SHP77 (cell line): ENCODE results near the gene EPHX1.
"Not testable (repeated sequence)": the region's sequence is repeated elsewhere in the genome, so short reads cannot be mapped to it uniquely, and the experiment has no call there.

Experiments used
- DNase-seq, 2 experiments: peaks; one replicate each; lab custom pipeline; 2025; lab: John Stamatoyannopoulos, UW

Gene EPHX1

DNA sequence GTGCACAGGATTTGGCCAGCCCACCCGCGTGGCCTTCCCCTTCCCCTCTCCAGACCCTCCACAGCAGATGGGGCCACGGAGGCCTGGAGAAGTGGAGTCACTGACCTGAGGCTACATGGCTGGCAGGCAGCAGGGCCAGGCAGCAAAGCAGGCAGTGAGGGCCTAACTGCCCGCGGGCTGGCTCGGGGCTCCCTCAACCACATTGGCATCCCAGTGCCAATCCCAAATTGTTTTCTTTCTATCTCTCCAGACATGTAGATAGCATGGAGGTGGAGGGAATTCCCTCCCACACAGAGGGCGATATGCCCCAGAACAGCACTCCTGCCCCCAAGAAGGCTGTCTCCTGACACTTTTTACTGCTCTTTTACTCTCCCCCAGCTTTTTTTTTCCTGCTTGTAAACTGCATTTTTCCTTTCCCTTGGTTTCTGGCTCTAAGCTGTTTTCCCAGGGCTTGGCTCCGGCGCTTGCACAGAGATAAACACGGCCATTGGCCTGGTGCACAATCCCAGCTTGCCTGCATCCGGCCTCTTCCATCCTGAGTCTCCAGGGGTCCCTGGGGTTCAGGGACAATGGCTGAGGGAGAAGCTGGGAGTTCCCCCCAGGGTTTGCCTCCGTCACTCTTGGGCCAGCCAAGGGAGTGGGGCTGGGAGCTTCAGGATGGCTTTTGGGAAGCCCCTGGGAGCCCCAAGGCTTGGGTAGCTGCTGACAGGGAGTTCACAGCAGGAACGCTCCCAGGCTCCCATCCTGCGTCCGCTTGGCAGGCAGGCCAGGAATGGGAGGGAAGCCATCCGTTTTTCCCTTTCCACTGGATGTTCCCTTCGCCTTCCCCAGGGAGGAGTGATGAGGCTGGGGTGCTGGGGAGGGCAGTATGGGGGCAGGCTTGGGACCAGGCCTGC lies 7.0 kb downstream of the EPHX1 start:
- no peak for DNase-seq

DNA sequence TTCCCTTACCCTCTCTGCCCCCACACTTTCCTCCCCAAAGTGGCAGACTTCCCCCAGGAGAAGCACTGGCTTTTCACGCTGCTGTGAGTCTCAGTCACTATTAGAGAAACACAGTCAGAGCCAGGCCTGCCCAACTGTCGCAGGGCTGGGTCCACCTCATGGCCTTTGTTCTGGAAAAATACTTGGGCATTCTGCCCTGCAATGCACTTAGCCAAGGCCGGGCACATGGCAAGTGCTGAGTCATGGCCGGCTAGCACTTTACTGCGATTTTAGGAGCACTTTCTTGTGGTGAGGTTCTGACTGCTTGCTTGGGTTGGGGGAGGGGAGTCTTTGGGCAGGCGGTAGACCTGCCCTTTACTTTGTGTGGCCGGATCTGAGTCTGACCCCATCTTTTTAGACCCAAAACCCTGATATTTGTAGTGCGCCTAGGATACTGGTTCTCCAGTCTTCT lies 7.7 kb downstream of the EPHX1 start:
- peak in 1 of 2 experiments; percentile 57 for DNase-seq

DNA sequence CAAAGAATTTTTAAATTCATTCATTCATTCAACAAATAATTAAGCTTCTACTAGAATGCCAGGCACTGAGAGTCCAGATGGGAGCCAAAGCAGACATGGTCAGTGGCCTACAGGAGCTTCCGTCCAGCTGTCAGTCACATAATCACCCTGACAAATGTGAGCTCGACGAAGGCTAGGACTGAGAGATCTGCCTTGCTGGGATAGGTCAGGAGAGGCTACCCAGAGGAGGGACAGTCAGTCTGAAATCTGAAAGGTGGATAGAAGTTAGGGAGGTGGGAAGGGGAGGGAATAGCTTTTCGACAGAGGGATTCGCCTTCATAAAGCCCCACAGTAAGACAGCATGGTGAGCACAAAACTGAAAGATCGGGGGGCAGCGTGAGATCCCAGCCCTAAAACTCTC lies 8.3 kb downstream of the EPHX1 start:
- DNase-seq, result no peak

DNA sequence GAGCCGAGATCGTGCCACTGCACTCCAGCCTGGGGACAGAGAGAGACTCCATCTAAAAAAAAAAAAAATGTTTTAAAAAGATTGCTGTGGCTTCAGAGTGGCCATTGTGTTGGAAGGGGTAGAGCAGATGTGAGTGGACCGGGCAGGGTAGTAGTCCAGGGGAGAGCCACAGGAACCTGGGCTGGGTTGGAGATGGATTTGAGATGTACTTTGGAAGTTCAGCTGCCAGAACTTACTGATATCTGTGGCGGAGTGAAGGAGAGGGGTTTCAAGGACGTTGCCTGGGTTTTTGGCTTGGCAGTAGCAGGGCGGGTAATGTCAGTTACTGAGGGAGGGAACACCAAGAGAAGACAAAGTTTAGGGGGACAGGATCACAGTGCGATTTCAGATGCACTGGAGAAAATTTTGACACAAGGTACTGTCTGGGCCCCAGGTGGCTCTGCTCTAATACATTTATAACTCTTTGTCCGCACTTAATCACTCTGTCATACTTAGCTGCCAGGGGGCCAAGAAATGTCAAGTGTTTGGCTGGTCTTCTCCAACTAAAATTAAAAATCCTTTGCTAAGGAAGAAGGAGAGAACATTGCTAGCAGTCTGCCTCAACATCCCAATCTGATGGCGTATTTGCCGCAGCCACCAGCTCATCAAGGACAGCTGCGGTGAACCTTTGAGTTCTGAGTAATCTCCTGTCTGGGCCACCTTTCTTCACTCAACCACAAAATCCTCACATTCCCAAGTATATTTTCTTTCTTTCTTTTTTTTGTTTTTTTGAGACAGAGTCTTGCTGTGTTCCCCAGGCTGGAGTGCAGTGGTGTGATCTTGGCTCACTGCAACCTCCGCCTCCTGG lies 9.6 kb downstream of the EPHX1 start:
- DNase-seq, result no peak

DNA sequence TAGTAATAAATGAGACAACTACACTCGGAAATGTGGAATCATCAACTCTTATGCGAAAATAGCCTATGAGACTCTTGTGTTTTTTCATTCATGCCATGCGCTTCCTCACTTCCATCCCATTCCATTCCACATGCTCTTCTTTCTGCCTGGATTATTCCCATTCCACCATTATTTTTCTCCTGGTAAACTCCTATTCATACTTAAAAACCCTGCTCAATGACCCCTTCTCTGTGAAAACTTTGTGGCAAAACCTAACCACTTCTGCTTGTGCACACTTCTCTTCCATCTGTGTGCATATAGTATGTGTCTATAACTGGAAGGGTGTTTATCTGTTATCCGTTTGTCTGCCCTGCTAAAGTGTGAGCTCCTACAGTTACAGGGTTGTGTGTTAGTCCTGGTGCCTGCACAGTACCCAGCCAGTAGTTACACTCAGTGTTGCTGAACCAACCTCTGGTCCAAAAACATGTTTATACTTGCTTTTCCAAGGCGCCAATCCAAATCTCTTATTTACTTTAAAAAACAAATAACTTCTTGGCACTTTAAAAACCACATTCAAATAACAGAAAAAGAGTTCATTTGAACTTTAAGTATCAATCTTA lies 10.7 kb downstream of the EPHX1 start:
- no peak for DNase-seq

DNA sequence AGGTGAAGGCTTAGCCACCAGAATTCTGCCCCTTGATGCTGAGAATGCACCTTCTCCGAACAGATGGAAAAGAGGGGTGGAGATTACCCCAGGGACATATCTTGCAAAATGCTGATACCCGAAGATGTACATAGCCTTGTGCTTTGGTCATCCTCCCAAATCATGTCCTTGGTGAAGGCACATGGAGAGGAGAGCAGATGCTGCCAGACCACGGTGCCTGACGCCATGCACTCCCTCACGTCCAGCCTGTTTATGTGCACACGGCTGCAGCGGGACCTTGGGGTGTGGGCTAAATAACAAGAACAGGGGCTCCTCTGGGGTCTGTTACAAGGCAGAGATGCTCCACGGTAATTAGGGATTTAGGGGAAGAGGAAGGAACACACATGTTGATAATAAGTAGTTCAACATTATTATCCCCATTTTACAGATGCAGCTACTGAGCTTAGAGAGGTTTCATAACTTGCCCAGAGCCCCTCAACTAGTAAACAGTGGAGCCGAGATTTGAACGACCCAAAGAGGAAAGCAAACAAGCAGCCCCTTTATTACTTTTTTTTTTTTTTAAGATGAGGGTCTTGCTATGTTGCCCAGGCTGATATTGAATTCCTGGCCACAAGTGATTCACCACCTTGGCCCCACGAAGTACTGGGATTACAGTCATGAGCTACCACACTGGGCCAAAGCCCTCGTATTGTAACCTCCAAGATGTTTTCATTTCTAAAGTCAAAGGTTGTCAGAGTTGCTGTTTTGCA lies 12.9 kb downstream of the EPHX1 start:
- DNase-seq, result no peak

DNA sequence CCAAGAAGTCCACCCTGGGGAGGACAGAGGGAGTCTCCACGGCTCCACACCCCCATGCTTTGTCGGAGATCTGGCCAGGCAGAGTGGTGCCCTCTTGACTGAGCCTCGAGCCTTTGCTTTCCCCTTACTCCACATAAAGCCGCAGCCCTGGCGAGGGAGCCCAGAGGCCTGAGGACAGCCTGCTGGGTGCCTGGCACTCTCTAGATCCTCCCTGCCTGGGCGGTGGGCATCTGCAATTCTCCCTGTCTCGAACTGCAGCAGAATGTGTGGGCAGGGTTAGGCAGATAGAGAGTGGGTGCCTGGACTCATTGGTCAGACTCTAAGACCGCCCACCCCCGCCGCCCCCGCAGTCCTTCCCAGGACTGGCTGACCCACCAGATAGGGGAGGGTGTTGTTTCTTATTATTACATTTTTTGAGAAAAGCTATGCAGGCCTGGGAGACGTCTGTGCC lies 13.9 kb downstream of the EPHX1 start:
- DNase-seq, result no peak

DNA sequence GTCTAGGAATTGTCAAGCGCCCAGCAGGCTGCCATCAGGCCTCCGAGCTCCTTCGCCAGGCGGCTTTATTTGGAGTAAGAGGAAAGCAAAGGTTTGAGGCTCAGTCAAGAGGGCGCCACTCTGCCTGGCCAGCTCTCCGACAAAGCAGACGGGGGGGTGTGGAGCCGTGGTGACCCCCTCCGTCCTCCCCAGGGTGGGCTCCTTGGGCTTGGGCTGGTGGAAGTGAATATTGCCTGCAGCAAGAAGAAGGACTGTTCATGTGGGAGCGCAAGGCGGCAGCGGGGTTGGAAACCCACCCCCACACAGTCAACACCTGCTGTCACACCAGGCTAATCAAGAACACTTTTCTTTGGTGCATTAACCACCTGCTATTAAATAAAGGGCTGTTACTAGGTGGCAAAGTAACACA lies 14.6 kb downstream of the EPHX1 start:
- DNase-seq, result no peak

DNA sequence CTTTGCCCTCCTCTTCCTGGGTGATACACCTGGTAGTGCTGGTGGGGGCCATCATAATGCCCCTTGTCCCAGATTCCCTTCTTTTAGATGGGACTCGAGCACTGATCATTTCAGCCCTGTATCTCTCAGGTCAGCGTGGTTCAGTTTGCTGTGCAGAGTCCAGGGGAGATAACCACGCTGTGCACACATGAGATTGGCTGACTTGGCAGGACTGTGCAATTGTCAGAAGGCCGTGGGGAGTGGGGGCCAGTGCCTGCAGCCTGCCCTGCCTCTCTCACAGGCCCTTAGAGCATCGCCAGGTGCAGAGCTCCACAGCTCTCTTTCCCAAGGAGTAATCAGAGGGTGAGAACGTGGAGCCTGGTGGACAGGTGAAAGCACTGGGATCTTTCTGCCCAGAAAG lies 15.2 kb downstream of the EPHX1 start:
- peak; percentile 50 to 58 for DNase-seq

DNA sequence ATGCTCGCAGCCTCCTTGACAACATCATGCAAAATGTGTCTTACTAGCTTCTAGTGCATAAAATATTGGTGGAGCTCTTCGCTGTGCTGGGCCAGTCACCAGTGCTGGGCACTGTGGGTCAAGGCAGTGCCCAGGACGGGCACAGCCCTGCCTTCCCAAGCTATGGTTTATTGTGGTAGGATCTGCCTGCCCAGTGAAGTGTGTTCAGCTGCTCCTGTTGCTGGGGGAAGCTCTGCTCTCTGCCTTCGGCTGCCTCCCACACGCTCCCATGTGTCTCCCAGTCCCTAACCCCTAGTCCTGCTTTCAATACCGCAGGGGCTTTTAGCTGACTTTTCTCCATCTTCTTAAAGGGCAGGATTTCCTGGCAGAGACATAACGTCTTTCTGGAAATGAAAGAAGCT lies 15.7 kb downstream of the EPHX1 start:
- peak; percentile 50 to 70 for DNase-seq

DNA sequence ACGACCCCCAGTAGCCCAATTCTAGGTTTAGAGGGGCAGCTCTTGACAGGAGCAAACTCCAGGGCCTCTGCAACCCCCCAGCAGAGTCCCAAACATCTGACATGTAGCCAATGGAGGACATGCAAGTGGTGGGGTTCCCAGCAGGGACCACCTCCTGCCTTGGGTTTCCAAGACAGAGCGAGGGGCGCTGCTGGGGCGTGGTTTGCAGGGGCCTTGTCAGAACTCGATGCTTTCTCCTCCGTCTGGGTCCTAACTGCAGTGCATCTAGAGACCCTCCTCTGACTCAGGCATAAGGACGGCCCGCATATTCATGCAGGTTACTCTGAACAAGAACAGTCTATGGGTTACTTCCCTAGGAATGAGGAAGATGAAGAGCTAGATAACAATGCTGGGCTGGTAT lies 17.2 kb downstream of the EPHX1 start:
- no peak for DNase-seq

DNA sequence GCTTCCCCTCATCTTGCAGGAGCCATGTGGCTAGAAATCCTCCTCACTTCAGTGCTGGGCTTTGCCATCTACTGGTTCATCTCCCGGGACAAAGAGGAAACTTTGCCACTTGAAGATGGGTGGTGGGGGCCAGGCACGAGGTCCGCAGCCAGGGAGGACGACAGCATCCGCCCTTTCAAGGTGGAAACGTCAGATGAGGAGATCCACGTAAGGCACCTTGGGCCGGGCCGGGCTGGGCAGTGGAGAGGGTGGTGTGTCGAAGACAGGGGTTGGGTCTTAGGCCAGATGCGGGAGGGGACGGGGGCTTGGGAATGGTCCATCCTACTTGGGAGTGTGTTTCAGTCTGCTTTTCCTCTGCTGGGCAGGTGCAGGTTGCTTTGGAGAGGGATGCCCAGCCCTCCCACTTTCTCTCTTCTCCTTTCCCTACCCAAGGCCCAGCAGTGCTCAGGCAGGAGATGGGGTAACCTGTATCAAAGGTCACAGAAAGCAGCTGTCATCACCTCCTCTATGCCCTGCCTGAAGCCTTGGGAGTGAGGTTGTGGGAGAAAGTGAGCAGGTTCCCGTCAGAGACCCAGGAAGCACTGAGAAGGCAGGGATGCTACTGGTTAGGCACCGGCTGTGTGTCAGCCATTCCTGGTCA lies 18.9 kb downstream of the EPHX1 start:
- DNase-seq, result no peak

DNA sequence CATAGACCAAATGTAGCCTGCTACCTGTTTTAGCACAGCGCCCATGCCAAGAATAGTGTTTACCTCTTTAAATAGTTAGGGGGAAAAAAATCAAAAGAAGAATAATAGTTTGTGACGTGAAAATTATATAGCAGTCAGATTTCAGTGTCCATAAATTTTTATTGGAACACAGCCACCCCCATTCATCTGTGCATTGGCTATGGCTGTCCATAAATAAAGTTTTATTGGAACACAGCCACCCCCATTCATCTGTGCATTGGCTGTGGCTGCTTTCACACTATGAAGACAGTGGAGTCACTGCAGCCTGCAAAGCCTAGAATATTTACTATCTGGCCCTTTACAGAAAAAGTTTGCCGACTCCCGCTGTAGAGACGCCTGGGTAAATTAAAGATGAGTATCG lies 20.9 kb downstream of the EPHX1 start:
- no peak for DNase-seq

DNA sequence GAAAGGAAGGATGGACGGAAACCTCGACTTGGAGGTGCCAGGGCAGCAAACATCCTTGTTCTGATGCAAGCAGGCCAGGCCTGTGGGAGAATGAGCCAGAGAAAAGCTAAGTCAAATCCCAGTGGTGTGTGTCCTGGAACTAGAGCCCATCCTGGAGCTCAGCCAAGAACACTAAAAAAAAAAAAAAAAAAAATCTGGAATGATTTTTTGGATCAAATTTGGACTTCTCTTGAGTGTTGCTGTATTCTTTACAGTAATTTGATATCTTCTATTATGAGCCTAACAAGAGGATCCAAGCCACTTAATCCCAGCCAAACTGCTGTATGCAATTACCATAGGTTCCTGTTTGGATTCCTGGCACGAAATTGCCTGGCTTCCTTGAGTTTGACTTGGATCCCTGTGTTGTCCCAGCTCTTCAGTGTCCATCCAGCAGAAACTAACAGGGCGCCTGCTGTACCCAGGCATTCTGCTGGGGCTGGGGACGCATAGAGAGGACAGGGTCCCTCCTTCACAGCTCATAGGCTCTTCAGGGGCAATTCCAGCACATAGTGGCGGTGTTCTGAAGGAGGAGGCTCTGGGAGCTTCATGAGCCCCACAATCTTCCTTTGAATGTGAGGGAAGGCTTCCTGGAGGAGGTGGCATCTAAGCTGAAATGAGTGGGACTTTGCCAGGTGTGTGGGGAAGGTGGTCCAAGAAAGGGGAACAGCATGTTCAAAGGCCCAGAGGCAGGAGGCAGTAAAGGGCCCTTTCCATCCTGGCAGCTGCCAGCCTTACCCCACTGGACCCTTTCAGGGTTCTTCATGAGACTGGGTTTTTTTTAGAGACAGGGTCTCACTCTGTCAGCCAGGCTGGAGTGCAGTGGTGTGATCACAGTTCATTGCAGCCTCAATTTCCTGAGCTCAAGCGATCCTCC lies 24.7 kb downstream of the EPHX1 start:
- no peak for DNase-seq

DNA sequence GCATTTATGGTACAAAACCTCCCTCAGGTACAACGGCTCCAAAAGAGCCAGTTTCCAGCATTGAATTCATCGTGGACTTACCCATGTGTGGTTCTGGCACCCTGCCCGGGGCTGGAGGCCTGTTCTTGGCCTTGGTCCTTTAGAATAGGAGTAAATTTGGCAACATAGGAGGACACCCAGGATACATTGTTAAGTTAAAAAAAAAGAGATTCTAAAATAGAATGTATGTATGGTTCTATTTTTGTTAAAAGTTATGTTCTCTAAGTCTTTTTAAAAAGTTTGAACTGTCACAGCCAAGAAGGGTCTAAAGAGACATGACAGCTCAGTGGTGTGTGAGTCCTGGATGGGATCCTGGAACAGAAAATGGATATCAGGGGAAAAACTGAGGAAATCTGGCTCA lies 25.9 kb downstream of the EPHX1 start:
- no peak for DNase-seq

DNA sequence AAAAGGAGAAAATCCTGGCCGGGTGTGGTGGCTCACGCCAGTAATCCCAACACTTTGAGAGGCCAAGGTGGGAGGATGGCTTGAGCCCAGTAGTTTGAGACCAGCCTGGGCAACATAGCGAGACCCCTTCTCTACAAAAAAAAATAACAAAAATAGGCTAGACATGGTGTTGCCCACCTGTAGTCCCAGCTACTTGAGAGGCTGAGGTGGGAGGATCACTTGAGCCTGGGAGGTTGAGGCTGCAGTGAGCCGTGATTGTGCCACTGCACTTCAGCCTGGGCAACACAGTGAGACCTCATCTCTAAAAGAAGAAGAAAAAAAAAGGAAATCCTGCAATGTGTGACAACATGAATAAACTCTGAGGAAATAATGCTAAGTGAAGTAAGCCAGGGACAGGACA lies 26.4 kb downstream of the EPHX1 start:
- DNase-seq, result not testable (repeated sequence)

DNA sequence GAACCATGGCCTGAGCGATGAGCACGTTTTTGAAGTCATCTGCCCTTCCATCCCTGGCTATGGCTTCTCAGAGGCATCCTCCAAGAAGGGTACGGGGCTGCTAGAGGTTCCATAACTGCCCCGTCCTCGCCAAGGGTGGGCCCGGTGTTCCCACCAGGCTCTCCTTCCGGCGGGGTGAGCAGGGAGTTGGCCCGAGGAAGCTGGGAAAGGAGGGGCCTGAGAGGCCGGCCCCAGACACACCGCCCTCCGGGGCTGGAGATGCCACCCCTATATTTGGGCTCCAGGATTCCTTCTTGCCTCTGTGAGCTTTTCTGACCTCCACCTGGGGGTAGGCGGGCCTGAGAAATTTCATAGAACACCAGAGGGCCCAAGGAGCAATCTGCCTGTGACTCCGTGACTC lies 28.9 kb downstream of the EPHX1 start:
- DNase-seq, result no peak

DNA sequence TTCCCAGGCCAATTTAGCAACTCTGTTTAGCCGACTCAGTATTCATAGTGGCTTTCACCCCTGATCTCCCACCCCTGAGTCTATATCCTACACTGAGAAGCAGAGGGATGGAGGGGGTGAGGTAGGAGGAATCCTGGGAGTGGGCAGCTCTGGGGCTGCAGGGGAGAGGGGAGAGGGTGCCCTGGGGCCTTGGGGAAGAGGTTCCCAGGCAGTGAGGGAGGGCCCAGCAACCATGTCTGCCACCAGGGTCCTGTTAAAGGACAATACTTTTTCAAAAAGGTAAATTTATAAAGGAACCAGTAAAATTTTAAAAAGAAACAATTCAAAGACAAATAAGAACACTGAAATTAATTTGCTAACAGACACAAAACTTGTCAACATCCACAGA lies 30.3 kb downstream of the EPHX1 start:
- DNase-seq, result no peak

DNA sequence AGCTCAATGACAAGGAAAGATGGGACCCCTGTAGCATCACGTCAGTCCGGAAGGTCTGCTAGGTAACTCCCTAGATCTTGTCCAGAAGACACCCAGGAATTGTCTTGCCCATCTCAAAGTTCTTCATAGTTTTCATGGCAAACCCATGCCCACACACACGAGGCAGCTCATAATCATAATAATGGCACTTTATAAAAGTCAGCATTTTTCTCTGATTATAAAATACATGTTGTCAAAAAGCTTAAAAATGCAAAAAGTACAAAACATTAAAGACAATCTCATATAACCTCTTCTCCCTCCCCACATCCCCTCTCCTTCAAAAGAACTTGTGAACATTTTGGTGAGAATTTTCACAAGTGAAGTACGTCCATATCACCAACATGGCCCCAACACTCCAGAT lies 30.8 kb downstream of the EPHX1 start:
- DNase-seq, result no peak

DNA sequence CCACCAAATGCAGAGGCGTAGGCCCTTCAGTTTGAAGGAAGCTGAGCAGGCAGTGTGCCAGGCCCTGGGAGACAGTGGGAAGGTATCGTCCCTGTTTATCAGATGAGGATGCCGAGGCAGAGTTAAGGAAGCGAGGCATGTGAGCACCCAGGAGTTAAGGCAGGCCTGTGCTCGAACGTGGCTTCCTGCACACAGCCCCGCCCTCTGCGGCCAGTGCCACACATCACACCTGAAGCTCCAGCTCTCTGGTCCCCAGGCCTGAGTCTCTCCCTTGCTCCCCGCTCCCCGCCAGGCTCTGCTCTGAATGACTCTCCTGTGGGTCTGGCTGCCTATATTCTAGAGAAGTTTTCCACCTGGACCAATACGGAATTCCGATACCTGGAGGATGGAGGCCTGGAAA lies 32.1 kb downstream of the EPHX1 start:
- no peak for DNase-seq
